ENCODE results near the gene BPIFB3. TPM values are rescaled to one million over a fixed set of nuclear protein-coding genes. Genes with fewer than 3 reads are reported as not detected.

The BPIFB3 gene
- total and polyA plus RNA-seq, 2 experiments from 2014 or later = not detected

GRCh38 chr20:33059136-33059535 is 5.4 kb downstream of the BPIFB3 start:
- Histone ChIP-seq H3K4me1 (ENCODE audit: insufficient read depth) (no peaks in the 10 kb centered on the region), H3K36me3 (ENCODE audit: insufficient read depth) (no peaks in the 10 kb centered on the region), H3F3A (replicated peaks; ENCODE audit: low read depth) (no peaks in the 10 kb centered on the region), H3K27ac (ENCODE audit: low read depth) (no peak overlapping the region), H3K27me3 (ENCODE audit: insufficient read depth) (no peaks in the 10 kb centered on the region), H4K20me1 (replicated peaks; ENCODE audit: insufficient read depth) (no peaks in the 10 kb centered on the region), H2AFZ (no peak overlapping the region), H3K9me2 (ENCODE audit: insufficient read depth) (no peaks in the 10 kb centered on the region), H3K4me2 (no peak overlapping the region), H3K79me2 (replicated peaks; ENCODE audit: insufficient read depth) (no peaks in the 10 kb centered on the region), H3K4me3 (no peak overlapping the region)
- no peak for ATAC-seq
- peaks cover 8% of the 10 kb centered on the region for H3K27me3 Mint-ChIP-seq (ENCODE audit: insufficient read depth, low read depth, poor library complexity)
- no peaks in the 10 kb centered on the region; the same call in 2 of the 3 replicates for H3K4me1 Mint-ChIP-seq
- H3K27ac Mint-ChIP-seq = no peak overlapping the region
- no peaks in the 10 kb centered on the region for H3K36me3 Mint-ChIP-seq (ENCODE audit: low read depth)
- no peak overlapping the region for H3K4me3 Mint-ChIP-seq
- no peak for DNase-seq (ENCODE audit: low spot score)
- no peaks in the 10 kb centered on the region; the same call in 2 of the 3 replicates for H3K9me3 Mint-ChIP-seq
- TF ChIP-seq POLR2AphosphoS5 (IDR thresholded peaks at IDR 0.05; ENCODE audit: low read depth) (no peak), EZH2phosphoT487 (IDR thresholded peaks at IDR 0.05; ENCODE audit: unreplicated experiment) (no peak), CREB1 (CRISPR knock-in tag; IDR thresholded peaks at IDR 0.05; ENCODE audit: low read depth) (no peak), JUNB (IDR thresholded peaks at IDR 0.05; ENCODE audit: unreplicated experiment) (no peak), EZH2 (IDR thresholded peaks at IDR 0.05; ENCODE audit: low read depth, unreplicated experiment) (no peak), STAT1 (IDR thresholded peaks at IDR 0.05; ENCODE audit: unreplicated experiment) (no peak), ZNF331 (CRISPR knock-in tag; IDR thresholded peaks at IDR 0.05; ENCODE audit: low read depth) (no peak)

GRCh38 chr20:33059741-33060390 is 6.2 kb downstream of the BPIFB3 start:
- Mint-ChIP-seq H3K36me3 (ENCODE audit: low read depth) (no peaks in the 10 kb centered on the region), H3K9me3 (no peaks in the 10 kb centered on the region; the same call in 2 of the 3 replicates), H3K4me1 (no peaks in the 10 kb centered on the region; the same call in 2 of the 3 replicates), H3K27me3 (ENCODE audit: insufficient read depth, low read depth, poor library complexity) (peaks cover 8% of the 10 kb centered on the region), H3K4me3 (no peak overlapping the region), H3K27ac (no peak overlapping the region)
- H3K27ac ChIP-seq (ENCODE audit: low read depth) = no peak overlapping the region
- DNase-seq (ENCODE audit: low spot score) (no peak), ATAC-seq (no peak)
- H3K36me3 ChIP-seq (ENCODE audit: insufficient read depth) = no peaks in the 10 kb centered on the region
- no peak overlapping the region for H2AFZ ChIP-seq
- H3K4me2 ChIP-seq = no peak overlapping the region
- H4K20me1 ChIP-seq (replicated peaks; ENCODE audit: insufficient read depth) = no peaks in the 10 kb centered on the region
- no peaks in the 10 kb centered on the region for H3K9me2 ChIP-seq (ENCODE audit: insufficient read depth)
- H3K4me3 ChIP-seq = no peak overlapping the region
- H3K27me3 ChIP-seq (ENCODE audit: insufficient read depth) = no peaks in the 10 kb centered on the region
- H3F3A ChIP-seq (replicated peaks; ENCODE audit: low read depth) = no peaks in the 10 kb centered on the region
- H3K4me1 ChIP-seq (ENCODE audit: insufficient read depth) = no peaks in the 10 kb centered on the region
- H3K79me2 ChIP-seq (replicated peaks; ENCODE audit: insufficient read depth) = no peaks in the 10 kb centered on the region
- TF ChIP-seq ZNF331 (CRISPR knock-in tag; IDR thresholded peaks at IDR 0.05; ENCODE audit: low read depth) = no peak
- no peak for TF ChIP-seq JUNB (IDR thresholded peaks at IDR 0.05; ENCODE audit: unreplicated experiment)
- no peak for TF ChIP-seq POLR2AphosphoS5 (IDR thresholded peaks at IDR 0.05; ENCODE audit: low read depth)
- TF ChIP-seq ZNF462 (CRISPR knock-in tag; IDR thresholded peaks at IDR 0.05) = no peak
- TF ChIP-seq ETS1 (IDR thresholded peaks at IDR 0.05) = no peak
- TF ChIP-seq NANOG (IDR thresholded peaks at IDR 0.05; ENCODE audit: borderline replicate concordance) = no peak
- no peak for TF ChIP-seq ZNF114 (CRISPR knock-in tag; IDR thresholded peaks at IDR 0.05)

Measured in GM23338 (cell line).